Pulmonary artery endothelial cell (primary cell): Measurements from ENCODE around the gene PSIP1. TPM values are rescaled to one million over a fixed set of nuclear protein-coding genes. Genes with fewer than 3 reads are reported as not detected.
"Not testable (repeated sequence)": the region's sequence is repeated elsewhere in the genome, so short reads cannot be mapped to it uniquely, and the experiment has no call there.

Source experiments
- DNase-seq: peaks from one replicate; pipeline ENCODE4 v3.0.0-alpha.2; 2011; ENCODE audit warnings: low read depth, low spot score
- total RNA-seq: library from RNA; depleted of rRNA; stranded (reverse); fragments of >200 nt; gene quantifications from 2 replicates; pipeline ENCODE4 v1.2.3, GENCODE V29; 2014

PSIP1 gene
- 59.4 and 74.4 TPM in 2 replicates for total RNA-seq

GRCh38 chr9:15510789-15511575, at the start of gene PSIP1:
PSIP1 (minus strand) TSS chr9:15510970; CDS start chr9:15510188, 782 bp downstream.
- DNase-seq: peak; percentile 49

GRCh38 chr9:15553528-15553898, 42.7 kb upstream of the PSIP1 start:
- no peak for DNase-seq

- peak; percentile 74 for DNase-seq
These were observed 42.1 kb upstream of the PSIP1 start, which contains the start of gene CCDC171 for GRCh38 chr9:15552636-15553527. CCDC171 (plus strand) TSS chr9:15553043; CDS start chr9:15564089, 11,046 bp downstream.

- no peak for DNase-seq
These were observed 38.8 kb upstream of the PSIP1 start for GRCh38 chr9:15549611-15550010.

GRCh38 chr9:15543047-15543813, 32.5 kb upstream of the PSIP1 start:
- DNase-seq: no peak

DNA sequence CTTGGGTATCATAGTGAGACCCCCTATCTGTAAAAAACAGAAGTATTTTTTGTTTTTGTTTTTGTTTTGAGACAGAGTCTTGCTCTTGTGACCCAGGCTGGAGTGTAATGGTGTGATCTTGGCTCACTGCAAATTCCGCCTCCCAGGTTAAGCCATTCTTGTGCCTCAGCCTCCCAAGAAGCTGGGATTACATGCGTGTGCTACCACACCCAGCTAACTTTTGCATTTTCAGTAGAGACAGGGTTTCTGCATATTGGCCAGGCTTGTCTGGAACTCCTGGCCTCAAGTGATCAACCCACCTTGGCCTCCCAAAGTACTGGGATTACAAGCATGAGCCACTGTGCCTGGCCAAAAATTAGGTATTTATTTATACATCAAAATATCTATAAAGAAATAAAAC, 31.9 kb upstream of the PSIP1 start:
- no peak for DNase-seq

DNA sequence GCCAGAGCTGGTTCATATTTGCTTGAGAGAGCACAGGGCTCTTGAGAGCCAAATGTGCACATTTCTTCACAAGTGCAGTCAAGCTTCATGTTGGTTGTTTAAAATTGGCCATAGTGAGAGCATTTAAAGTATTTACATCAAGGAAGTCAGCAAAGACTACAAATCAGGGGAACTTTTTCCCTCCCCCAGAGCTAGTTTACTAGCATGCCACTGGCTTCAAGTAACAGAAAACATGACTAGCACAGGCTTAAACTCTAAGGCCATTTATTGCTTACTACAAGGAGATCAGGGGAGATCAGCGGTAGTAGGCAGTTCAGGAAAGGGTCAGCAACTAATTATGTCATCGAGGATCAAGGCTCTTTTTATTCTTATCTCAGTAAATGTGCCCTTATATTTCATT, 31.1 kb upstream of the PSIP1 start:
- DNase-seq: no peak

GRCh38 chr9:15531380-15531779, 20.6 kb upstream of the PSIP1 start:
- no peak for DNase-seq

DNA sequence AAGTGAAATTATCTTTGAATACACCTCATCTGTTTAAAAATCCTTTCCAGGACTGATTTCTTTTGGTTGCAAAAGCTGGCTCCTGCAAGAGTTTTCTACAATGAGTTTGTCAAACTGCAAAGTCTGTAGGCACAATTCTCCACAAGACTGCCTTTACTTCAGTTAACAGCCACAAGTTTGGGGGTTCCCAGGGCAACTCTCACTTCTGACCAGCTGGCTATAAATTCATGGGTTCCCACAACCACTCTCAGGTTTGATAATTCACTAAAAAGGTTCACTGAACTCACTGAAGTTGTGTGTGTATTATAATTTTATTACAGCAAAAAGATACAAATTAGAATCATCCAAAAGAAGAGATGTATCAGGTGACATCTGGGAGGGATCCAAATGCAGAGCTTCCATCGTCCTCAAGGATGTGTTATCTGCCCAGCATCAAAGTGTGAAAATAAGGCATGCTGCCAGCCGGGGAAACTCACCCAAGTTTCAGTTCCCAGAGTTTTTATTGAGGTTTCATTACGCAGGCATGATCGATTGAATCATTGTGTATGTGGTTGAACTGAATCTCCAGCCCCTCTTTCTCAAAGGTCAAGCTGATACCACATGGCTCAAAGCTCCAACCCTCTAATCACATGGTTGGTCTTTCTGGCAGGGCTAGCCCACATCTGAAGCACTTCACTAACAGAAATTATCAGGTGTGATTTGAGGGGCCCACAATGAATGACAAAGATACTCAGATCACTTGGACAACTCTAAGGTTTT, 19.0 kb upstream of the PSIP1 start:
- DNase-seq: no peak

DNA sequence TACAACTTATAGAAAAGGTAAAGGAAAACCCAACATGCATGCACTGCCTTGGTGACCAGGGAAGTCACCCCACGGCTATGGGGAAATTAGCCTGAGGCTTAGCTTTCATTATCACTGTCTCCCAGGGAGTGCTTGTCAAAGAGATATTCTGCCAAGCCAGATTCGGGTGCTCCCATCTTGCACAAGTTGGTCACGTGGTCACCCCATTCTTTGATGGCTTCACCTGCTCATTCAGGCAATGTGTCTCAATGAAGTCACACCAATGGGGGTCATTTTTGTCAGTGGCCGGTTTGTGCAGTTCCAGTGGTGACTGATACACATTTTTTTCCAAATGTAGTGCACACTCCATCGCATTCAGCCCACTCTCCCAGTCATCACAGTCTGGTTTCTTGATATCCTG, 16.3 kb upstream of the PSIP1 start:
- not testable (repeated sequence) for DNase-seq

DNA sequence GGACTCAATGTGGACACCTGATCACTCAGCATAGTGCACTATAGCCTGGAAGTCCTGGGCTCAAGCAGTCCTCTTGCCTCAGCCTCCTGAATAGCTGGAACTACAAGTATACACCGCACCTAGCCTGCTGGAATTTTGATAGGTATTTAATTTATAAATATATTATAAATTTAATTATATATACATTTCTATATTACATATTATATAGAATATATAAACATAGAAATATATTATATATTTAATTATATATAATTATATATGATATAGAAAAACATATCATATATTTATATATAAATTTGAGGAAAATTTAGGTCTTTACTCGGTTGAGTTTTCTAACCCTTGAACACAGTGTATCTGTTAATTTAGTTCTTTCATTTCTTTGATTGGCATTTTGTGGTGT, 15.2 kb upstream of the PSIP1 start:
- no peak for DNase-seq

GRCh38 chr9:15524845-15525455, 14.2 kb upstream of the PSIP1 start:
- peak; percentile 45 for DNase-seq

GRCh38 chr9:15522130-15522755, 11.5 kb upstream of the PSIP1 start:
- DNase-seq: no peak

- no peak for DNase-seq
These were observed 10.5 kb upstream of the PSIP1 start for GRCh38 chr9:15521254-15521653.

DNA sequence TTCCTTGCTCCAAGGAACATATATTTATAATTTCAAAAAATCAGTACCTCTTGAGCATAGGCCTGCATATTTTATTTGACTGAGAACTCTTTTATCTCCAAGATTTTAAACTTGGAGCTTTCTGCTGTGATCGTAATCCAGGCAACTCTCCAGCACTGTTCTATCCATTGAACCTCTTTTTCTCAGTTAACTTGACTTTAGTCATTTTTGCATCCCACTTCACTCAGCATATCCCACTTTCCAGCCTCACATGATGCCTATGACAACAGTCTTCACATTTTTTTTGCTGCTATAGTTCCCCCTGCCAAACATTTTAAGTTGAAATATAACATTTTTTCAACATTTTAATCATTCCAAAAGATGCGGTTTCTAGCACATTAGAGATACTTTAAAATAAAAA, 9.1 kb upstream of the PSIP1 start:
- no peak for DNase-seq

DNA sequence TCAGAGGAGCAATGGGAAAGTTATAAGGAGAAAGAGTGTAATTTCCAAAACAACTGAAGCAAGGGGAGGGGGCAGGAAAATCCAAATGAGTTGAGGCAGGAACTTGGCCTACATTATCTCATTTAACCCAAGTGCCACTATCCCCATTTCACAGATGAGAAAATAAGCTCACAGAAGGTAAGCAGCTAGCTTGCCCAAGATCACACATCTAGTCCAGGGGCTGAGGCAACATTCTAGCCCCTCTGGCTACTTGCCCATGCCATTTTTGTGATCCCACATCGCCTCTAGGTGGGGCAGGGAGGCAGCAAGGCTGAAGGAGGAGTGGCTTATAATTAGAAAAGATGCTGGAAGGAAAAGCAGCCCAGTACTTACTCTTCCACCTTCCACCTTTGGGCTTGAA, 2.6 kb upstream of the PSIP1 start:
- no peak for DNase-seq

DNA sequence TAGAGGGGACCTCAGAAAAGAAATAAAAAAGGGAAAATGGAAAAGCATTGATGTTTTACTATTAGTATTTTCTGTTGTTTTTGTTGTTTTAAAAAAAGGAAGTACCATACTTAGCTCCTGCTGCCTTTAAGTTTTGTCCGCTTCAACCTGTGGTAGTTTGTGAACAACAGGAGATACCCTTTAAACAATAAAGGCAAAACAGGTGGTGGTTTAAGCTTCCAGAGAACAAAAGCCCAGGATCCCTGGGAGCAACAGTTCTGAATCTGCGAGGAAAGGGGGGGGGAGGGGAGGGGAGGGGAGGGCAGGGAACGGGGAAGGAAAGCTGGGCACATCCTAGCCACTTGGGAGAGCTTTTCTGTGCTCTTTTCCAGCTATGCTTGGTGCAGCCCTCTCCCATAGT, 2.1 kb upstream of the PSIP1 start:
- DNase-seq: no peak

DNA sequence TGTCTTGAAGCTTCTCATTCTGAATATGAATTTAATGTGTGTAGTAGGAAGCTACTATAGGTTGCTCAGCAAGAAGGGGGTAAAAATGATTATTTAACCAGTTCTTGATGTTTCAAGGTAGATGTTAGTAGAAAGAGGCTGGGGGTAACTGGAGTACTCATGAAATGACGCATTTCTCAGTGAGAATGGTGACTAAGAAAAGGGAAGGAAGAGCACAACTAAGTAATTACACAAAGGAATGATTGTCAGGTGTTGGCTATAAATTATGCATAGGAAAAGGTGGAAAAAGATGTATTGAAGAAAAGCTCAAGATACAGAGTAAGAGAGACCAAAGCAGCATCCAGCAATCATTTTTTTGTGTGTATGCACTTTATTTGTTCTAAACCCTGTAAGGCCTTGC, 1.4 kb upstream of the PSIP1 start:
- no peak for DNase-seq

DNA sequence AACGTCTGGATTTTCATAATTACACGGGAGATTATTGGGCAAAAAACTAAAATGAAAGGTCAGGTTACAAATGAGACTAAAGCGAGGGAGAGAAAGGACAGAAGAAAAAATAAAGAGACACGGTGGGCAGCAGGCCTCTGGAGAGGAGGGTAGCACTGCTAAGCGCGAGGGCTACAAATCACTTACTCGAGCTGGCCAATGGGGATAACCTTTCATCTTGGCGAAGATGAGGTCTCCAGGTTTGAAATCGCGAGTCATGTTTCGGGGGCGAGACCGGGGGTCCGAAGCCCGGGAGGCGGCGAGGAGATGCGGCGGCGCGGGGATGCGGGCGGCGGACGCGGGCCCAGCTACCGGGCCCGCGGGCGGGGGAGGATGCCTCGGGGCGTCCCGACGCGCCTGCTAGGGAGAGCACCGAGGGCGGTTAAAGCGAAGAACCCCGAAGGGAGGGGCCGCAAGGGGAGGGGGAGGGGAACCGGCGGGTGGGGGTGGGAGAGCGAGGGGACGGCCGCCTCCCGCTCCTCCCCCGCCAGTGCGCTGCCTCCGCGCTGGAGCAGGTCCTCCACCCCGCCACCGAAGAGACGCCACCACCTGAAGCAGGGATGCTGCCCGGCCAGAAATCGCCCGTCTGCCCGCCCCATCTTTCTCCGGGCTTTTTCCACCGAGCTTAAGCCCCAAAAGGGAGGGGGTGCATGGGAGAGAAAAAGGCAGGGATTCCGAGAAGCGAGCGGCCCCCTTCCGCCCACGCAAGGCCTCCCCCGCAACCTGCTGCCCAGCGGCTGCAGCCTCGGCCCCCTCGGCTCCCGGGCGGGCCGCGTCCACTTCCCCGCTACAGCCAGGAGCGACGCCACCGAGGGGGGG, 610 bp downstream of the PSIP1 start:
- DNase-seq: no peak
